AG09309 (cell line): ENCODE results near the gene ANXA5.

Experiments used
- DNase-seq: peaks from one replicate; pipeline ENCODE4 v3.0.0-alpha.2; 2010; ENCODE audit warnings: low read depth
- H3K4me3 ChIP-seq: 2 replicates; pipeline ENCODE4 v1.5.1; 2011; ENCODE audit warnings: mild to moderate bottlenecking, low read depth, low read length, moderate library complexity; ENCODE audit not compliant: control insufficient read depth
- TF ChIP-seq, protein P1 (sequence below): IDR thresholded peaks from 2 replicates; pipeline ENCODE4 v1.5.1; 2011; ENCODE audit warnings: mild to moderate bottlenecking, low read depth, low read length, inconsistent platforms; ENCODE audit not compliant: insufficient read depth, control insufficient read depth; ENCODE audit errors: missing control alignments

ANXA5 gene

DNA sequence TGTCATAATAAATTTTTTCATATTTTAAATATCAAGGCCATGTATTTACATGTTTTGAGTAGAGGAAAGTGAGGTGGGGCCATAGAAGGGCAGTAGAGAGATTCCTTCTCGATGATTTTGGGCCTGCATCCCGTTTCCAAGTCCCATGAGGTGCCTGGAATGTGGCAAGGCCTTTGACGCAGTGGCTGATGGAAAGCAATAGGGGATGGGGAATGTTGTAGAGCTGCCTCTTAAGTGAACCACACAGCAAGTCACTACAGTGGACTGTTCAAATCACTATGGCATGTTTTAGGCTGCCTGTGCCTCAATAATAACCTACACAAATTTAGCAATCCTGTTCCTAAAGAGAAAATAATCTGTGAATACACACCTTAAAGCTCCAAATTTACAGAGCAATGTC lies 48.3 kb downstream of the ANXA5 start:
- H3K4me3 ChIP-seq = no peak overlapping the region
- TF ChIP-seq, protein P1, sequence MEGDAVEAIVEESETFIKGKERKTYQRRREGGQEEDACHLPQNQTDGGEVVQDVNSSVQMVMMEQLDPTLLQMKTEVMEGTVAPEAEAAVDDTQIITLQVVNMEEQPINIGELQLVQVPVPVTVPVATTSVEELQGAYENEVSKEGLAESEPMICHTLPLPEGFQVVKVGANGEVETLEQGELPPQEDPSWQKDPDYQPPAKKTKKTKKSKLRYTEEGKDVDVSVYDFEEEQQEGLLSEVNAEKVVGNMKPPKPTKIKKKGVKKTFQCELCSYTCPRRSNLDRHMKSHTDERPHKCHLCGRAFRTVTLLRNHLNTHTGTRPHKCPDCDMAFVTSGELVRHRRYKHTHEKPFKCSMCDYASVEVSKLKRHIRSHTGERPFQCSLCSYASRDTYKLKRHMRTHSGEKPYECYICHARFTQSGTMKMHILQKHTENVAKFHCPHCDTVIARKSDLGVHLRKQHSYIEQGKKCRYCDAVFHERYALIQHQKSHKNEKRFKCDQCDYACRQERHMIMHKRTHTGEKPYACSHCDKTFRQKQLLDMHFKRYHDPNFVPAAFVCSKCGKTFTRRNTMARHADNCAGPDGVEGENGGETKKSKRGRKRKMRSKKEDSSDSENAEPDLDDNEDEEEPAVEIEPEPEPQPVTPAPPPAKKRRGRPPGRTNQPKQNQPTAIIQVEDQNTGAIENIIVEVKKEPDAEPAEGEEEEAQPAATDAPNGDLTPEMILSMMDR = no peak
- no peak for DNase-seq

DNA sequence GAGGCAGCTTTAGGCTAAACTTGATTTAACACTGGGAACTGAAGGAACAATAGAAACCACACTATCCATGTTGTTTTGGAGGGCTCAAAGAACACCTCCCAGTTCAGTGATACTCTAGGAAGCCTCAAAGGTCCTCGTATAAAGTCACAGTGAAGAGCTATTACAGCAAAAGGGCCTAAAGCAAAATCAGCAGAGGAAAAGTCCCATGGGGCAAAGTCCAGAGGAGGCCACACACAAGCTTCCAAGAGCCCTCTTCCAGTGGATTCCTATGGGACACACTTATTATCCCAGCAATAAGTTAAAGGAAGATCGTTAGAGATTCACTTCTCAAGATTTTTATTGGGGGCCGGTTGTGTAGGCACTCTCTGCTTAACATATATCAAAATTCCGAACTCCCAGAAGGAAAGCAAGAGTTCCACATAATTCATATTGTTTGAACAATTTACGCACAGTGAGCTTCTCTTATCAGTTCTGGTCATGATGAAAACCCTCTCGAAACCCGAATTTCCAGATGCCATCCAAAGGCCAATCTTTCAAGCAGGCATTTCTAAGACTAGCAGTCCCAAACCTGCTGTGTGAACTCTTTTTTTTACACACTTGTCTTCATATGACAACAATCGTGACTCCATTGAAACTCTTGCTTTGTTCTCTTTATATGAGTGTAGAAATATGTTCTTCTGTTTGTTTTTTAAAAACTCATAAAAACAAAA lies 53.7 kb downstream of the ANXA5 start:
- no peak for DNase-seq
- TF ChIP-seq, protein P1 = no peak
- H3K4me3 ChIP-seq = no peak overlapping the region

DNA sequence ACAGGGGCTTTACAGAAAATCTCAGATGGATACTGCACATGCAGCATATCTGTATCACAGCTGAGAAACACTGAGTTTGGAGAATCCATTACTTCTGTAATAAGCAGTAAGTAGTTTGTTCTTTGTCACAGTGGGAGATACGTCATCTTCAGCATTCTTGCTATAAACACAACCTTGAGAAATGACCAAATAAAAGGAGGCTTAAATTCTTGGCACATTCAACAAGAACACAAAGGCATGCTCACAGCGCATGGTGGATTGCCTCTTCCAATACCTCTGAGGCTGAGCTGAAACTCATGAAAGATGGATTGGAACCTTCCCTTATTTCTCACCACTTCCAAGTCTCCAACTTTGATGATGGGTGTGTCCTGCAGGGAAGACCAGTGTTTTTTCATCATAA lies 54.5 kb downstream of the ANXA5 start:
- no peak overlapping the region for H3K4me3 ChIP-seq
- no peak for DNase-seq
- TF ChIP-seq, protein P1 = no peak

DNA sequence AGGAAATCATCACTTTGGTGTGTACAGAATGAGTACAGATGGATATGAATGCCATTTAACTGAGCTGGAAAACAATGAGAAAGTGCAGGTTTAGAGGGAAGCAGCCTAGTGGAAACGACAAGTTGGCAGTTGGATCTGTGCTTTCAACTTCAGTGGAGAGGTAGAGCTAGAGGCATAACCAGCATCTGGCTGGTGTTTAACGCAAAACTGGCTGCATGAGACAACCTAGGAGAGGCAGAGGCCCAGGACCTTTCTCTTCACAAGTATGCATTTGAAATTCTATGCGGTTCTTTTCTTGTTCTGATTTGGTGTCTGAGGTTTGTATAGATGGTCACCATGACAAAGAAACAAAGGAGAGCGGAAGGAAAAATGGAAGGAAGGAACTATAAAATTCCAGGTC lies 63.1 kb downstream of the ANXA5 start:
- no peak overlapping the region for H3K4me3 ChIP-seq
- DNase-seq = no peak
- TF ChIP-seq, protein P1 = no peak

DNA sequence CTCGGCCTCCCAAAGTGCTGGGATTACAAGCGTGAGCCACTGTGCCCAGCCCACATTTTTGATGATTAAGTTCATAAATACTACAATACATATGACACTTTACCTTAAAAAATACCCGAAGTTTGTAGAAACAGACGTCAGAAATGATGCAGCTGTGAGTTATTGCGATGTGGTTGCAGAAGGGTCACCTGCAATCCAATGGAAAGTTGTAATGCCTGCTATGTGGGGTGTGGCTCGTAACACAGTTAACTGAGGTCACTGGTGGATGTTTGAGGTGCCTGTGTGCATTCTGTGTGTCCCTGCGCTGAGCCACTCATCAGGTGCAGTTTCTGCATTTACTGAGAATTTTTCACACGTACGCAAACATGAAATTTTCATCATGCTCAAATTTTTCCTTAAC lies 64.1 kb downstream of the ANXA5 start:
- TF ChIP-seq, protein P1 = no peak
- DNase-seq = no peak
- H3K4me3 ChIP-seq = no peak overlapping the region
